OCI-LY1 (cell line): Measurements from ENCODE around the gene CHRM5.

ENCODE experiments used
- EZH2 ChIP-seq: fragments of 200-600 bp; sonication (generic), shearing (Covaris generic); IDR thresholded peaks from 2 replicates; pipeline ENCODE4 v1.8.0; 2017; ENCODE audit warnings: borderline replicate concordance, mixed run types, mild to moderate bottlenecking, antibody characterized with exemption, low read length, moderate library complexity, mixed read lengths
- TF ChIP-seq, protein P1 (sequence below): fragments of 200-600 bp; sonication (generic), shearing (Covaris generic); IDR thresholded peaks from 2 replicates; pipeline ENCODE4 v1.5.1; 2017; ENCODE audit warnings: mild to moderate bottlenecking, antibody characterized with exemption, low read length, moderate library complexity, mixed read lengths

DNA sequence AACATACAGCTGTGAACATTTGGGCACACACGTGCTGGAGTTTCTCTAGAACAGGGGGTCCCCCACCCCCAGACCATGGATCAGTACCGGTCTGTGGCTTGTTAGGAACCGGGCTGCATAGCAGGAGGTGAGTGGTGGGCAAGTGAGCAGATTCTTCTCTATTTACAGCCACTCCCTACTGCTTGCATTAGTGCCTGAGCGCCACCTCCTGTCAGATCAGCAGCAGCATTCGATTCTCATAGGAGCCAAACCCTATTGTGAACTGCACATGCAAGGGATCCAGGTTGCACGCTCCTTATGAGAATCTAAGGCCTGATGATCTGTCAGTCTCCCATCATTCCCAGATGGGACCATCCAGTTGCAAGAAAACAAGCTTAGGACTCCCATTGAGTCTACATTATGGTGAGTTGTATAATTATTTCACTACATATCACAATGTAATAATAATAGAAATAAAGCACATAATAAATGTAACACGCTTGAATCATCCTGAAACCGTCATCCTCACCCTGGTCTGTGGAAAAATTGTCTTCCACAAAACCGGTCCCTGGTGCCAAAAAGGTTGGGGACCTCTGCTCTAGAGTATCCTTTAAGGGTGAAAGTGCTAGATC lies 25.8 kb downstream of the CHRM5 start:
- TF ChIP-seq, protein P1, sequence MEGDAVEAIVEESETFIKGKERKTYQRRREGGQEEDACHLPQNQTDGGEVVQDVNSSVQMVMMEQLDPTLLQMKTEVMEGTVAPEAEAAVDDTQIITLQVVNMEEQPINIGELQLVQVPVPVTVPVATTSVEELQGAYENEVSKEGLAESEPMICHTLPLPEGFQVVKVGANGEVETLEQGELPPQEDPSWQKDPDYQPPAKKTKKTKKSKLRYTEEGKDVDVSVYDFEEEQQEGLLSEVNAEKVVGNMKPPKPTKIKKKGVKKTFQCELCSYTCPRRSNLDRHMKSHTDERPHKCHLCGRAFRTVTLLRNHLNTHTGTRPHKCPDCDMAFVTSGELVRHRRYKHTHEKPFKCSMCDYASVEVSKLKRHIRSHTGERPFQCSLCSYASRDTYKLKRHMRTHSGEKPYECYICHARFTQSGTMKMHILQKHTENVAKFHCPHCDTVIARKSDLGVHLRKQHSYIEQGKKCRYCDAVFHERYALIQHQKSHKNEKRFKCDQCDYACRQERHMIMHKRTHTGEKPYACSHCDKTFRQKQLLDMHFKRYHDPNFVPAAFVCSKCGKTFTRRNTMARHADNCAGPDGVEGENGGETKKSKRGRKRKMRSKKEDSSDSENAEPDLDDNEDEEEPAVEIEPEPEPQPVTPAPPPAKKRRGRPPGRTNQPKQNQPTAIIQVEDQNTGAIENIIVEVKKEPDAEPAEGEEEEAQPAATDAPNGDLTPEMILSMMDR = peak; percentile 65
- no peak for TF ChIP-seq EZH2
